Epithelial cell of esophagus (primary cell): Measurements from ENCODE around the gene MED17.
A peak's percentile ranks its signal among the peaks of the same experiment; 100 is the strongest.
"Not testable (repeated sequence)": the region's sequence is repeated elsewhere in the genome, so short reads cannot be mapped to it uniquely, and the experiment has no call there.

Experiments
- DNase-seq: peaks from one replicate; pipeline ENCODE4 v3.0.0; 2010; ENCODE audit warnings: low read depth
- H3K4me3 ChIP-seq: 2 replicates; pipeline ENCODE4 v1.5.1; 2011; ENCODE audit warnings: mild to moderate bottlenecking, low read length, control low read depth
- TF ChIP-seq, protein P1 (sequence below): IDR thresholded peaks from 2 replicates; pipeline ENCODE4 v1.5.1; 2011; ENCODE audit warnings: low read depth, mild to moderate bottlenecking, low read length, control low read depth, inconsistent platforms; ENCODE audit not compliant: insufficient read depth; ENCODE audit errors: missing control alignments

The MED17 gene

GRCh38 chr11:93773601-93774200, 10.4 kb upstream of the MED17 start:
- TF ChIP-seq, protein P1, sequence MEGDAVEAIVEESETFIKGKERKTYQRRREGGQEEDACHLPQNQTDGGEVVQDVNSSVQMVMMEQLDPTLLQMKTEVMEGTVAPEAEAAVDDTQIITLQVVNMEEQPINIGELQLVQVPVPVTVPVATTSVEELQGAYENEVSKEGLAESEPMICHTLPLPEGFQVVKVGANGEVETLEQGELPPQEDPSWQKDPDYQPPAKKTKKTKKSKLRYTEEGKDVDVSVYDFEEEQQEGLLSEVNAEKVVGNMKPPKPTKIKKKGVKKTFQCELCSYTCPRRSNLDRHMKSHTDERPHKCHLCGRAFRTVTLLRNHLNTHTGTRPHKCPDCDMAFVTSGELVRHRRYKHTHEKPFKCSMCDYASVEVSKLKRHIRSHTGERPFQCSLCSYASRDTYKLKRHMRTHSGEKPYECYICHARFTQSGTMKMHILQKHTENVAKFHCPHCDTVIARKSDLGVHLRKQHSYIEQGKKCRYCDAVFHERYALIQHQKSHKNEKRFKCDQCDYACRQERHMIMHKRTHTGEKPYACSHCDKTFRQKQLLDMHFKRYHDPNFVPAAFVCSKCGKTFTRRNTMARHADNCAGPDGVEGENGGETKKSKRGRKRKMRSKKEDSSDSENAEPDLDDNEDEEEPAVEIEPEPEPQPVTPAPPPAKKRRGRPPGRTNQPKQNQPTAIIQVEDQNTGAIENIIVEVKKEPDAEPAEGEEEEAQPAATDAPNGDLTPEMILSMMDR, result no peak
- DNase-seq, result no peak
- H3K4me3 ChIP-seq, result no peak overlapping the region

GRCh38 chr11:93774560-93774959, 9.5 kb upstream of the MED17 start:
- not testable (repeated sequence) for DNase-seq, H3K4me3 ChIP-seq

- DNase-seq, result peak; percentile 12
- TF ChIP-seq, protein P1, result no peak
These were observed 8.8 kb upstream of the MED17 start for GRCh38 chr11:93775289-93775688.

DNA sequence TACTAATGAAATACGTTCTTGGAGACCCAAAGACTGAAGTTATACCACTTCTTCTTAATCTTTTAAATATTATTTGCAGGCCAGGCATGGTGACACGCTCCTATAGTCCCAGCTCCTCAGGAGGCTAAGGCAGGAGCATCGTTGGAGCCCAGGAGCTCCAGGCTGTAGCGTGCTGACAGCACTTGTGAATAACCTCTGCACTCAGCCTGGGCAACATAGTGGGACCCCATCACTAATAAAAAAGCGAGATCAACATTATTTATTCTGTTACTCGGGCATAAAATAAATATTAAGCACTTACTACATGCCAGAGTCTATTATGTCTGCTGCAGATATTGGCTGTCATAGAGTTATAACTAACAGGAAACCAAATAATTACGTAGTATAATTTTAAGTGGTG, 720 bp upstream of the MED17 start:
- no peak for DNase-seq
- H3K4me3 ChIP-seq, result peak overlapping the region; percentile 91
- TF ChIP-seq, protein P1, result no peak

More at GRCh38 chr11:93775289-93775688, 8.8 kb upstream of the MED17 start:
- H3K4me3 ChIP-seq, result no peak overlapping the region

- DNase-seq, result no peak
- H3K4me3 ChIP-seq, result peak overlapping the region; percentile 91
- TF ChIP-seq, protein P1, result no peak
These were observed 327 bp upstream of the MED17 start for GRCh38 chr11:93783765-93784144.

DNA sequence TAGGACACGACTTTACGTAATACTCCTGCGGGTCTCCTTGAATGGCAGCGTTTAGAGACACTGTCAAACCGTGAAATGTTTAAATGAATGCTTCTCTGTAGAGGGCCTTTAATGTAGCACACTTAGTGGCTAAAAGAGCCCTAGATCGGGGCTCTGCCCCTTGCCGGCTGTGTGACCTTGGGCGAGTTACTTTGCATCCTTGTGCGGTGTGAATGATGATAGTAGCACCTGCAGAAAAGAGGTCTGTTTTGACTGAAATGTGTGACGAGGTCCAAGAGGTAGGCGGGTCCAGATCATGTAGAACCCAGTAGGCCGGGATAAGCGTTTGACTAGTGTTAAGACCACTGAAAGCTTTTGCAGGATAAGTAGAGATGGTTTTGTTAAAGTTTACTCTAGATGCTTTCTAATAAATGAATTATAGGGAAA, 866 bp downstream of the MED17 start:
- H3K4me3 ChIP-seq, result peak overlapping the region; percentile 91
- TF ChIP-seq, protein P1, result no peak
- DNase-seq, result no peak

DNA sequence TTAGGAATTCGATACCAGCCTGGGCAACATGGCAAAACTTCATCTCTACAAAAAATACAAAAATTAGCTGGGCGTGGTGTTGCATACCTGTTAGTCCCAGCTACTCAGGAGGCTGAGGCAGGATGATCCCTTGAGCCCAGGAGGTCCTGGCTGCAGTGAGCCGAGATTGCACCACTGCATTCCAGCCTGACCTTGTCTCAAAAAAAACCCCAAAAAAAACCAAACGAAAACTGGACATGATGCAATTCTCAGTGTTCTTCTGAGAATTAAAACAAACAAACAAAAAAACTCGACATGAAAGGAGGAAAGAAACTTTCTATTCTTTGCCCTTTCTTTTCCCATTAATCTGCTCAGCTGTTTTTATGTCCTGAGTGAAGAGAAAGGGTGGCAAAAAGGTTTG, 7.4 kb downstream of the MED17 start:
- TF ChIP-seq, protein P1, result no peak
- no peak for DNase-seq

More for the DNA sequence above, 7.4 kb downstream of the MED17 start:
- no peak overlapping the region for H3K4me3 ChIP-seq
